HG03342 (cell line): ENCODE data around the gene PLEKHA6.

ENCODE experiments used
- ATAC-seq: cut with Tn5 transposase; IDR thresholded peaks from one replicate; pipeline ENCODE4 v1.9.1; 2021; ENCODE audit warnings: mild to moderate bottlenecking, moderate library complexity; ENCODE audit not compliant: unreplicated experiment

Gene PLEKHA6

GRCh38 chr1:204221271-204221670 lies 138.5 kb downstream of the PLEKHA6 start:
- ATAC-seq, result no peak

GRCh38 chr1:204219971-204220616 lies 139.6 kb downstream of the PLEKHA6 start:
- no peak for ATAC-seq

DNA sequence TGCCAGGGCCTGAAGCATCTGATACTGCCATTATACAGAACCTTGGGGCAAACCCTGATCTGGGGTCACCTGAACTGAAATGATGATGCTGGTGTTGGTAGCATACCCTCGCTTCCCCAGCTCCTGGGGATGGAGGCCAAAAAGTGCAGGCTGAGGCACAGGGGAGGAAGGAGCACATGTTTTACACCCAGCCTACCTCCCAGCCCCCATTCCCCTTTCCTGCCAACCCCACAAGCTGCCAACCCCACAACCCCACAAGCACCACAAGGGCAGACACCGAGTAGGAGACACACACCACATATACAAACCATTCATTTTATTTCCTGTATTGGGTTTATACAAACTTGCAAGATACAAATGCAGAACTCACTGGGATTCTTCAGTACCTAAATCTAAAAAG lies 141.2 kb downstream of the PLEKHA6 start:
- no peak for ATAC-seq

DNA sequence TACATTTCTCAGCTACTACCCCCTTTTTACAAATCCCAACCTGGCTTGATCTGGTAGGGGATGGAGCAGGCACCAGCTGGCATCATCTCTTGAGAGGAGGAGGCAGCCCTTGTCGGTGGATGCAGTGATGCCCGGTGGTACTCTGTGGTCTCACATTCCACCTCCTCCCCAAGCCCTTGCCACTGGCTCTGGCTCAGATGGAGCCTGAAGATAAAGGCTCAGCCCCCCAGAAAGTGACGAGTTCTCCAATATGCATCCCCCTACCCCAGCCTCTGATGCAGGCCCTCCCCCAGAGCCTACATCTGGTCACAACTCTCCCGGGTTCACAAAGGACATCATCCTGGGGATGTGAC lies 142.1 kb downstream of the PLEKHA6 start:
- no peak for ATAC-seq

DNA sequence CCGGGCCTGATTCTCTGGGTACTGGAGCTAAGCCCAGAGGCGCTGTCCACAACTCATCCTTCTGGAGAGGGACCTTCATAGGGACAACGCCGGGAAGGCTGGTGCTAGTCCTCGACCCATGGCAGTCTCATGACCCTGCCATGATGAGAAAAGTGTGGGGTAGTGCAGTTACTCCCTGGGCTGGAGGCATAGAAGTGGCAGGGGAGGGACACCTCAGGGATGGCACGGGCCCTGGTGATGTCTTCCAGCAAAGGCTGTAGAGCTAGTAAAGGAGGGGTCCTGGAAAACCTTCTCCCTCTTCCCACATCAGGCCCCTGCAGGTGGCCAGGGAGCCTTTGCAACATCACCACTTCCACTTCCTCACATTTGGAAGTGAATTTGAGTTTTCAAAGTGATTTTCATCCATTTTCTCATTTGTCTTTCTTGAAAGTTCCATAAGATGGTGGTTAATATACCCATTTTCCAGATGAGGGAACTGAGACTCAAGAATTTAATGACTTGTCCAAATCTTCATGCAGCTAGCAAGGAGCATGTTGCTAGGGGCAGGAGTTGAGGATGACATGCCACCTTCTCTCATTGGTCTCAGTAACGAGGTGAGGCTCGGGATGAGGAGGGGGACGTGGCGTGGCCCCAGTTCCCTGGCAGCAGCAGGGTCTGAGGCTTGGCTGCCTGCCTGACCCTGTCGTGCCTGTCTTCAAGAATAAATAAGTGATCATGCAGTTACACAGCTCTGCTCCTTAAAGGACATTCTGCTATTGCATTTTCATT lies 142.7 kb downstream of the PLEKHA6 start:
- ATAC-seq, result no peak

GRCh38 chr1:204216236-204216635 lies 143.5 kb downstream of the PLEKHA6 start:
- no peak for ATAC-seq

DNA sequence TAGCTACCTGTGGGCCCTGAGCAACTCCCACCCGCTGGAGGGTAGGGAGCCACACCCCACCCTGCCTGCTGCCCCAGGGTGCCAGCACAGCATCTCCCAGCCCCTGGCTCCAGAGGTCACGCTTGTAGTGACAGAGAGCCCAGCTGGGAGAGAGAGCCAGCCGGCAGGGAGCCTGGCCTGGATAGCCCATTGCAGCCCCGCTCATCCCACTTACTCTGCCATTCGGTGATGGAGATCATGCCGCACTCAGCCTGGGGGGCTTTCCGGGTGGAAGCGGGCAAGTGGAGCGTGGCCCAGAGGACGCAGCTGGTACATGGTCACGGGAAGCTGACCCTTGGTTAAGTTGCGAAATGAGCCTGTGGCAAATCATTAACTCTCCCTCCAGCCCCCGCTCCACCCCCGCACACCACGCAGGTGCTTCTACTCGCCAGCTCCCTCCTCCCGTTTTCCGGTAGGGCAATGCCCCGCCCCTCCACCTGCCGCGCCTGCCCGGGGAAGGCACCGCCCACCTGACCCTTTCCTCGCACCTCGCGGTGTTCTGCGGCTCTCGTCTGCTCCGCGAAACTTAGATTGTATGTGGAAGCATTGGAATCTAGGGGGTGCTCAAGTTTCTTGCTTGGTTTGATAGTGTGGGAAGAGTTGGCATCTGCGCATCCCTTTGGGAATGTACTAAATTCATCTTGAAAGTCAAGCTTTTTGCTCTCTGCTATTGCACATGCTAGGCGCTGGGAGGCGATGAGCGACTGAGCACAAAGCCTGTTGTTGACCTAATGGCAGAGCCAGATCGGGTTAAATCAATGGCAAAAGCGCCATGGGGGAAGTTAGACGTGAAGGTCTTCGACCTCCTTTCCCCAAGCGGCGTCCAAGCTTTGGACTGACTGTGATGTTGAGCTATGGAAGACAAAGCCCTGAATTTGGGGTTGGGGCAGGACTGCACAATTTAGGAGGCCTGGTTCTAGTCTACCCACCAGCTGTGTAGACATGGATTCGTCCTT lies 145.8 kb downstream of the PLEKHA6 start, which contains the start of gene GOLT1A:
Gene GOLT1A (minus strand): TSS at position 321 of the 995 bp plus-strand sequence. CDS start 82 bp downstream, at position 239.
- ATAC-seq, result peak; percentile 63

- ATAC-seq, result no peak
Measured at GRCh38 chr1:204212715-204213114, 147.0 kb downstream of the PLEKHA6 start.

GRCh38 chr1:204211046-204211445 lies 148.7 kb downstream of the PLEKHA6 start:
- ATAC-seq, result no peak

DNA sequence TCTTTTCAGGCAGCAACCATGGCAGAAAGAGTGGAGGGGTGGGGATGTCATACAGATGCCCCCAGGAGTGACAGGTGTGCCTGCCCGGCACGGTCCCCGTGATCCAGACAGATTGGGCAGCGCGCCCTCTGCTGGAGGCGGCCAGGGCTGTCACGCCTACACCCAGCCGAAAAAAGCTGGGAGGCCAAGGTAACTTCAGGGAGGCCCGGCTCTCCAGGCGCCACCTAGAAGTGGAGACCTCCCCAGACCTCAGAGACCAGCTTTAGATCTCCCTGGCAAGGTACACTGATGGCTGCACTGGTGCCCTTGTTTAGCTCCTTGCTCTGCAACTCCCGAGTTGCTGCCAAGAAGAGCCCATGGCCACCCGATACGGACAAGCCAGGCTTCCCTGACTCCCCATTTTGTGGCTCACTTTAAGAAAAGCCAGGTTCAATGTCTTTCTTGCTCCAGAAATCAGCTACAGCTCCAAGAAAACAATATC lies 152.6 kb downstream of the PLEKHA6 start:
- no peak for ATAC-seq

DNA sequence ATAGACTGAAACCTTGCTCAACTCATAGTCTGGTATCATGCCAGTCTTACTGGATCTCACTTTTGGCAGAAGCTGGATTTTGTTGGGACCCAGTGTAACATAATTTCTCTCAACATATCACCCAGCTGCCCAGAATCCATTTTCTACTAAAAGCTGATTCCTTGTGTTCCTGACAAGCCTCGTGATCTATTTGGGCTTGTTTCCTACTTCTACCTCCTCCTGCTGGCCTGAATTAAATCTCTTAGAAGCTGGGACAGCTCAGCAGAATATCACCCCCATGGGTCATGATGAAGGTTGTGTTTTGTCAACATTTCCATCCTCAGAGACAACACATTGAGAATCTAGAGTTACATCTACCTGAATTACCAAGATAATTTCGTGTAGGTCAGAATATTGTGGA lies 153.6 kb downstream of the PLEKHA6 start:
- no peak for ATAC-seq

- ATAC-seq, result no peak
Measured at GRCh38 chr1:204205486-204205885, 154.2 kb downstream of the PLEKHA6 start.

GRCh38 chr1:204204944-204205343 lies 154.8 kb downstream of the PLEKHA6 start:
- no peak for ATAC-seq

DNA sequence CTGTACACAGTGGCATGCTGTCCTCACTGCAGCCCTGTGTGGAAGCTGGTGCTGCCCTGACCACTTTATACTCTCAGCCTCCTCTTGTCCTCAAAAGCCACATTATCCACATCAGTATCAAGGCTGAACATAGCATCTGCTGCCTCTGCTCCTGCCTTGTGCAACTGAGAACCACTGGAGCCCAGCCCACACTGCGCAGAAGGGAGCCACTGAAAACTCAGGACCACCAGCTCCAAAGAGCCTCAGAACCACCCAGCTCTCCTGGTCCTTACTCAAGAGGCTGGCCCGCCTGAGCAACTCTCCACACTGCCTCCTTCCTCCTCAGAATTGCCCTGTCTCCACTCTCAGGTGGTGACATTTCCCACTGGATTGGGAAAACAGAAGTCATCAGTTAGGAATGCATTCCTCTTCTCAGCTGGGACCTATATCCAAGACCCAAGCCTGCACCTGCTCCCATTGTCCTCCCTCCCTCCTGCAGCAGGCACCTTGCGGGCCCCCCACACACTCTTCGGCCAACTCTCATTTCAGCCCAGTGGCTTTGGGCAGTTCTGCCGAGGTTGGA lies 156.4 kb downstream of the PLEKHA6 start:
- ATAC-seq, result no peak

DNA sequence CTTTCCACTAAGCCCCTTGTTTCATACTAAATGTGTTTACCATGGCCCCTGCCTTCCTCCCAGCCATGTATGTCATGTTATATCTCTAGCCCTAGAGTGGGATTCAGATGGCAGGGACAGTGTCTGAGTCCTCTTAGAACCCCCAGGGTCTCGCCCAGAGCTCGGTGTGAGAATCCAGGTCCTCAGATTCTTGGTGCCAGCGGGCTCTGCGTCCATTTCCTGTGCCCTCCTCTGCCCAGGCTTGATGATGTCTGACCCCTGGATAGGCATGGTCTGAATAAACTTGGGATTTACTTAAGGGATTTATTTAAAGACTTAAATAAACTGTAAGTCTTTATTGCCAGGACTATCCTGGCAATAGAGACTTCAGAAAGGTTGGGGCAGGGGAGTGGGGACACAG lies 157.2 kb downstream of the PLEKHA6 start:
- no peak for ATAC-seq

- ATAC-seq, result no peak
Measured at GRCh38 chr1:204201348-204202040, 158.2 kb downstream of the PLEKHA6 start.

- no peak for ATAC-seq
Measured at GRCh38 chr1:204199579-204199978, 160.2 kb downstream of the PLEKHA6 start.

DNA sequence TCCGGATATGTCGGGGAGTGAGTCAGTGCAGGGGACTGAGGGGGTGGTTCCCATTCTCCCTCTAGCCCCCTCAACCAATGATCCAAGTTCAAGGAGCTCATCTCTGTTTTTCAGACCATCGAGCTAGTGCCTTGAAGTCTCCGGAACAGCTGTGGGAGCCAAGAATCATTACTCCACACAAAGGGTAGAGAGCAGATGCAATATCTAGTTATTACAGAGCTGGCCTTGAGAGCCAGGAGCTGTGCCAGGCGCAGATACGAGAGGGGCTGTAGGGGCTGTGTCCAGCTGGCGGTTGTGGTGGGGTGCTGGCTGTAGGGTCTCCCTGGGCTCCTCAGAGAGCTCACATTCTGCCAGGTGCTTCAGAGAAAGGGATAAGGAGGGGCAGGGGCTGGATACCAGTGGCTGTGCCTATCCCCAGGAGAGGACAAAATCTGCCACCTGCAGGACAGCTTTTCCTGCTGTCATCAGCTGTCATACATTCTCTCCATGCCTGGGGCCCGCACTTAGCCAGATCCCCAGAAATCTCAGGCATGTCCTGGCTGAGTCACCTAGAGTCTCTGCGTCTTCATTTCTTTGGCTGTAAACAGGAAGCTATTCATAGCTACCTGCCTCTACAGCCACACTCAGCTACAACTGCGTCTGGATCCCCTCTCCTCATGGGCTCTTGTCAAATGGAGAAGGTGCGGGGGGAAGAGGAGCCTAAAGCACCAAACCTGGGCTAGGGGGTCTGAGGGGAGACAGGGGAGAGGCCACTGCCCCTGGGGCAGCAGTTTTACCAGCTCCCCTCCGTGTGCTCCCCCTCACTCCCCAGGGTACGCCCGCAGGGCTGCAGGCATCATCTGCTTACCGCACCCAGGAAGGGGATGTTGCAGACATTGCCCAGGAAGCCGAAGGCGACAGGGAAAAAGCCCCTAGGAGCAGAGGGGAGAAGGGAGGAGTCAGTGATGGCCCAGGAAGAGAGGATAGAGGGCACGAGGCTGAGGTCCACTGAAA lies 161.1 kb downstream of the PLEKHA6 start:
- ATAC-seq, result no peak

DNA sequence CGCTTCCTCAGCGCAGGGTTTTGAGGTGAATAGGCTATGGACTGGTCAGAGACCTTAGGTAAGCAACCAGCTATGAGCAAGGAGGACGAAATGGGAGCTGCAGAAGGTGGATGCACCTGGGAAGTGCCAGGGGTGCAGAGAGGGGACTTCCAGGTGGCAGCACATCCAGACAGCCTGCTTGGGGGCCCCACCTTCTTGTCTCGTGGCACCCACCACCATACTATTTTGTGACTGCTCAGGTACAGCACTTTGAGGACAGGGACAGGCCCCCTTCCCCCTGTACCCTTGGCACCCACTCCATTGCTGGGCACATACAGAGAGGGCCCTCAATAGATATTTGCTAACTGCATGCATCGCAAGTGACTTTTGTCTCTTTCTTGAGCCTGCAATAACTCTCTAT lies 162.7 kb downstream of the PLEKHA6 start:
- no peak for ATAC-seq
